ENCODE data around the gene ZSWIM5. TPM values are rescaled to one million over a fixed set of nuclear protein-coding genes. Genes with fewer than 3 reads are reported as not detected.
A peak's percentile ranks its signal among the peaks of the same experiment; 100 is the strongest.

The ZSWIM5 gene
- total RNA-seq, 1 experiment from 2014 or later, result 2.2 TPM

- POLR2A ChIA-PET, result no interaction called here
- H3K36me3 Mint-ChIP-seq, result peaks cover 29% of the 10 kb centered on the region
- no peaks in the 10 kb centered on the region for H3K4me1 Mint-ChIP-seq
- no peak for TF ChIP-seq ZNF281 (CRISPR knock-in tag; IDR thresholded peaks at IDR 0.05)
- TF ChIP-seq KAT7 (CRISPR knock-in tag; IDR thresholded peaks at IDR 0.05; ENCODE audit: borderline replicate concordance), result no peak
- no peak for TF ChIP-seq ZNF219 (CRISPR knock-in tag; IDR thresholded peaks at IDR 0.05; ENCODE audit: borderline replicate concordance)
- no peak for TF ChIP-seq ZNF425 (CRISPR knock-in tag; conservative IDR thresholded peaks at IDR 0.05)
- no peak overlapping the region for H3K27ac Mint-ChIP-seq
- no peak for ATAC-seq
- H3K27me3 Mint-ChIP-seq (ENCODE audit: low read depth), result peaks cover 4% of the 10 kb centered on the region; the same call in 1 of the 2 replicates
- CTCF ChIA-PET, result interaction anchor here (1.4 kb wide), 1 partner anchor 218 kb away, joined by 3 read pairs; no protein-coding TSS in a partner anchor
- DNase-seq (ENCODE audit: low spot score), result no peak
- no peak overlapping the region for H3K4me3 Mint-ChIP-seq
- peaks cover 54% of the 10 kb centered on the region for H3K9me3 Mint-ChIP-seq
Observed at GRCh38 chr1:45236136-45236535, 29.7 kb upstream of the ZSWIM5 start.

GRCh38 chr1:45230537-45230936 lies 24.1 kb upstream of the ZSWIM5 start:
- H3K9me3 Mint-ChIP-seq, result peaks cover 6% of the 10 kb centered on the region
- no peak for TF ChIP-seq CDX4 (CRISPR knock-in tag; IDR thresholded peaks at IDR 0.05; ENCODE audit: borderline replicate concordance)
- ATAC-seq (peak; percentile 87), DNase-seq (ENCODE audit: low spot score) (no peak)
- no peak overlapping the region for H3K4me3 Mint-ChIP-seq
- H3K36me3 Mint-ChIP-seq, result no peaks in the 10 kb centered on the region
- H3K27me3 Mint-ChIP-seq (ENCODE audit: low read depth), result no peaks in the 10 kb centered on the region
- H3K27ac Mint-ChIP-seq, result no peak overlapping the region
- no peaks in the 10 kb centered on the region for H3K4me1 Mint-ChIP-seq
- POLR2A ChIA-PET, result no interaction called here
- CTCF ChIA-PET, result interaction anchor here (0.6 to 1.1 kb wide), 2 partner anchors 71 to 167 kb away, joined by 3 read pairs; no protein-coding TSS in a partner anchor

- H3K36me3 Mint-ChIP-seq, result no peaks in the 10 kb centered on the region
- ATAC-seq, result no peak
- CTCF ChIA-PET, result no interaction called here
- no peak for TF ChIP-seq MAX (CRISPR knock-in tag; IDR thresholded peaks at IDR 0.05)
- TF ChIP-seq PRDM15 (CRISPR knock-in tag; IDR thresholded peaks at IDR 0.05), result no peak
- no peak for TF ChIP-seq TEAD4 (CRISPR knock-in tag; IDR thresholded peaks at IDR 0.05)
- TF ChIP-seq ATF1 (CRISPR knock-in tag; IDR thresholded peaks at IDR 0.05), result no peak
- no peak for TF ChIP-seq MYBL2 (CRISPR knock-in tag; IDR thresholded peaks at IDR 0.05)
- TF ChIP-seq RELA (CRISPR knock-in tag; IDR thresholded peaks at IDR 0.05; ENCODE audit: borderline replicate concordance), result no peak
- TF ChIP-seq PREB (CRISPR knock-in tag; IDR thresholded peaks at IDR 0.05; ENCODE audit: borderline replicate concordance), result no peak
- no peak for TF ChIP-seq FOXP4 (CRISPR knock-in tag; IDR thresholded peaks at IDR 0.05)
- no peak for TF ChIP-seq ZMAT4 (CRISPR knock-in tag; IDR thresholded peaks at IDR 0.05)
- TF ChIP-seq ZNF396 (CRISPR knock-in tag; IDR thresholded peaks at IDR 0.05; ENCODE audit: borderline replicate concordance), result no peak
- TF ChIP-seq E2F4 (CRISPR knock-in tag; IDR thresholded peaks at IDR 0.05; ENCODE audit: borderline replicate concordance, low read depth), result no peak
Observed at GRCh38 chr1:45225598-45225997, 19.2 kb upstream of the ZSWIM5 start.

More at GRCh38 chr1:45225598-45225997, 19.2 kb upstream of the ZSWIM5 start:
- Mint-ChIP-seq H3K4me1 (0 out of 2 replicates have a peak, but pooled peaks cover 2% of the 10 kb centered on the region), H3K27me3 (ENCODE audit: low read depth) (no peaks in the 10 kb centered on the region; the same call in 1 of the 2 replicates), H3K9me3 (peaks cover 3% of the 10 kb centered on the region; the same call in 1 of the 2 replicates), H3K27ac (no peak overlapping the region), H3K4me3 (no peak overlapping the region)
- POLR2A ChIA-PET, result no interaction called here
- DNase-seq (ENCODE audit: low spot score), result no peak

Measured in WTC11 (cell line).